ENCODE results near the gene PRKCG. TPM values are rescaled to one million over a fixed set of nuclear protein-coding genes. Genes with fewer than 3 reads are reported as not detected.
"Not testable (repeated sequence)": the region's sequence is repeated elsewhere in the genome, so short reads cannot be mapped to it uniquely, and the experiment has no call there.

PRKCG gene
- total and polyA plus RNA-seq, 2 experiments from 2014 or later = not detected

DNA sequence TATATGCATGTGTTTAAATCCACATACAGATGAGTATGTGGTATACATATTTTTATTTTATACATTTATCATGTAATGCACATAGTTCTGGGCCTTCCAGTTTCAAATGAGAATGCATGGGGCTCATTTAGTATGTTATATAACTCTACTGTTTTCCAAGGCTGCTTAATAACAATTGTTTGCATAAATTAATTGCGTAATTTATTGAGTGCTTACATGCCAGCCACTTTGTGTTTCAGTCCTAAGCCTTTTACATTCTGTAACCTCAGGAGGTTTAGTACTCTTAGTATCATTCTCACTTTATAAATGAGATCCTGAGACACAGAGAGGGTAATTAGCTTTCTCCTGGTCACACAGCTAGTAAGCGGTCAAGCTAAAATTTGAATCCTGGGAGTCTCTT lies 64.0 kb downstream of the PRKCG start:
- no peaks in the 10 kb centered on the region for H3K79me2 ChIP-seq (ENCODE audit: insufficient read depth)
- no peaks in the 10 kb centered on the region for H4K20me1 ChIP-seq (ENCODE audit: insufficient read depth)
- H3K27me3 ChIP-seq (replicated peaks; ENCODE audit: insufficient read depth) = peaks cover 37% of the 10 kb centered on the region
- 76% methylated on average over 2 of the region's 2 CpGs for WGBS, 2 experiments (ENCODE audit: low coverage in 1 of 2, low lambda C conversion rate in 2 of 2, missing lambda C conversion rate in 2 of 2)
- H3K9ac ChIP-seq = no peak overlapping the region
- no peaks in the 10 kb centered on the region for H3K9me3 ChIP-seq (ENCODE audit: low read depth)
- H3K4me1 ChIP-seq (ENCODE audit: insufficient read depth) = no peaks in the 10 kb centered on the region
- no peaks in the 10 kb centered on the region for H3K9me2 ChIP-seq (ENCODE audit: insufficient read depth)
- no peaks in the 10 kb centered on the region for H3F3A ChIP-seq (ENCODE audit: insufficient read depth)
- H3K27ac ChIP-seq = no peak overlapping the region
- H3K4me2 ChIP-seq (ENCODE audit: unreplicated experiment) = no peak overlapping the region
- TF ChIP-seq EZH2 (IDR thresholded peaks at IDR 0.05; ENCODE audit: insufficient read depth, poor library complexity, severe bottlenecking) (no peak), EZH2phosphoT487 (IDR thresholded peaks at IDR 0.05; ENCODE audit: insufficient read depth, low read depth) (no peak)
- no peak for DNase-seq
- in situ Hi-C loops (cut with MboI) = no loop called here
- H3K36me3 ChIP-seq (ENCODE audit: low read depth) = no peaks in the 10 kb centered on the region
- no peak overlapping the region for H3K4me3 ChIP-seq
- no peak overlapping the region for H2AFZ ChIP-seq

GRCh38 chr19:53947624-53948023 lies 65.6 kb downstream of the PRKCG start:
- in situ Hi-C loops (cut with MboI) = no loop called here
- Histone ChIP-seq H3K9me2 (ENCODE audit: insufficient read depth) (no peaks in the 10 kb centered on the region), H3K4me2 (ENCODE audit: unreplicated experiment) (no peak overlapping the region), H2AFZ (no peak overlapping the region), H4K20me1 (ENCODE audit: insufficient read depth) (no peaks in the 10 kb centered on the region), H3K9ac (no peak overlapping the region), H3K27ac (no peak overlapping the region), H3K9me3 (ENCODE audit: low read depth) (no peaks in the 10 kb centered on the region), H3K4me3 (no peak overlapping the region), H3K79me2 (ENCODE audit: insufficient read depth) (no peaks in the 10 kb centered on the region), H3K36me3 (ENCODE audit: low read depth) (no peaks in the 10 kb centered on the region), H3K4me1 (ENCODE audit: insufficient read depth) (no peaks in the 10 kb centered on the region), H3F3A (ENCODE audit: insufficient read depth) (no peaks in the 10 kb centered on the region), H3K27me3 (replicated peaks; ENCODE audit: insufficient read depth) (peaks cover 25% of the 10 kb centered on the region)
- WGBS, 2 experiments (ENCODE audit: low coverage in 1 of 2, low lambda C conversion rate in 2 of 2, missing lambda C conversion rate in 2 of 2) = 45 to 49% methylated on average over 5 of the region's 5 CpGs
- DNase-seq = no peak
- no peak for TF ChIP-seq EZH2 (IDR thresholded peaks at IDR 0.05; ENCODE audit: insufficient read depth, poor library complexity, severe bottlenecking)
- TF ChIP-seq EZH2phosphoT487 (IDR thresholded peaks at IDR 0.05; ENCODE audit: insufficient read depth, low read depth) = no peak

GRCh38 chr19:53948611-53949010 lies 66.6 kb downstream of the PRKCG start:
- H2AFZ ChIP-seq; H3K4me3 ChIP-seq; DNase-seq; H3K4me2 ChIP-seq (ENCODE audit: unreplicated experiment); H3K27ac ChIP-seq; H3K79me2 ChIP-seq (ENCODE audit: insufficient read depth); H3K4me1 ChIP-seq (ENCODE audit: insufficient read depth); H3F3A ChIP-seq (ENCODE audit: insufficient read depth); H4K20me1 ChIP-seq (ENCODE audit: insufficient read depth); H3K9me2 ChIP-seq (ENCODE audit: insufficient read depth); H3K36me3 ChIP-seq (ENCODE audit: low read depth); in situ Hi-C loops (cut with MboI); H3K9me3 ChIP-seq (ENCODE audit: low read depth); H3K9ac ChIP-seq: not testable (repeated sequence)
- WGBS, 2 experiments (ENCODE audit: low coverage in 1 of 2, low lambda C conversion rate in 2 of 2, missing lambda C conversion rate in 2 of 2) = 53 to 62% methylated on average over 5 of the region's 5 CpGs
- H3K27me3 ChIP-seq (replicated peaks; ENCODE audit: insufficient read depth) = peaks cover 19% of the 10 kb centered on the region

- no peaks in the 10 kb centered on the region for H3K9me2 ChIP-seq (ENCODE audit: insufficient read depth)
- H3K9ac ChIP-seq = no peak overlapping the region
- TF ChIP-seq EZH2phosphoT487 (IDR thresholded peaks at IDR 0.05; ENCODE audit: insufficient read depth, low read depth) (no peak), EZH2 (IDR thresholded peaks at IDR 0.05; ENCODE audit: insufficient read depth, poor library complexity, severe bottlenecking) (no peak)
- in situ Hi-C loops (cut with MboI) = no loop called here
- H3K36me3 ChIP-seq (ENCODE audit: low read depth) = no peaks in the 10 kb centered on the region
- H4K20me1 ChIP-seq (ENCODE audit: insufficient read depth) = no peaks in the 10 kb centered on the region
- H2AFZ ChIP-seq = no peak overlapping the region
- no peak overlapping the region for H3K4me3 ChIP-seq
- peaks cover 20% of the 10 kb centered on the region; the same call in 1 of the 2 replicates for H3K27me3 ChIP-seq (replicated peaks; ENCODE audit: insufficient read depth)
- H3K27ac ChIP-seq = no peak overlapping the region
- DNase-seq = no peak
- 23 to 29% methylated on average over 11 of the region's 11 CpGs for WGBS, 2 experiments (ENCODE audit: low coverage in 1 of 2, low lambda C conversion rate in 2 of 2, missing lambda C conversion rate in 2 of 2)
- H3K4me2 ChIP-seq (ENCODE audit: unreplicated experiment) = no peak overlapping the region
- no peaks in the 10 kb centered on the region for H3K4me1 ChIP-seq (ENCODE audit: insufficient read depth)
- no peaks in the 10 kb centered on the region for H3K79me2 ChIP-seq (ENCODE audit: insufficient read depth)
- no peaks in the 10 kb centered on the region for H3K9me3 ChIP-seq (ENCODE audit: low read depth)
- no peaks in the 10 kb centered on the region for H3F3A ChIP-seq (ENCODE audit: insufficient read depth)
These were observed 69.4 kb downstream of the PRKCG start for GRCh38 chr19:53951436-53951835.

- Histone ChIP-seq H3K4me3 (no peak overlapping the region), H3K4me2 (ENCODE audit: unreplicated experiment) (no peak overlapping the region), H3K9ac (no peak overlapping the region), H3F3A (ENCODE audit: insufficient read depth) (no peaks in the 10 kb centered on the region), H2AFZ (no peak overlapping the region), H3K9me3 (ENCODE audit: low read depth) (no peaks in the 10 kb centered on the region), H3K27me3 (replicated peaks; ENCODE audit: insufficient read depth) (peaks cover 24% of the 10 kb centered on the region; the same call in 1 of the 2 replicates), H3K9me2 (ENCODE audit: insufficient read depth) (no peaks in the 10 kb centered on the region), H3K4me1 (ENCODE audit: insufficient read depth) (no peaks in the 10 kb centered on the region), H3K36me3 (ENCODE audit: low read depth) (no peaks in the 10 kb centered on the region), H3K27ac (no peak overlapping the region), H3K79me2 (ENCODE audit: insufficient read depth) (no peaks in the 10 kb centered on the region), H4K20me1 (ENCODE audit: insufficient read depth) (no peaks in the 10 kb centered on the region)
- in situ Hi-C loops (cut with MboI) = no loop called here
- TF ChIP-seq EZH2 (IDR thresholded peaks at IDR 0.05; ENCODE audit: insufficient read depth, poor library complexity, severe bottlenecking) (no peak), EZH2phosphoT487 (IDR thresholded peaks at IDR 0.05; ENCODE audit: insufficient read depth, low read depth) (no peak)
- DNase-seq = no peak
- 73 to 75% methylated on average over 9 of the region's 9 CpGs for WGBS, 2 experiments (ENCODE audit: low coverage in 1 of 2, low lambda C conversion rate in 2 of 2, missing lambda C conversion rate in 2 of 2)
These were observed 70.0 kb downstream of the PRKCG start for GRCh38 chr19:53951947-53952346.

Measured in GM23248 (cell line).